Activated CD4-positive, alpha-beta memory T cell treated with anti-CD3 and anti-CD28 coated beads, Interleukin-2, amount 10 ng/mL, durations not matched to agents 7 days and 5 days (primary cell): ENCODE data around the gene TMEM61. TPM values are rescaled to one million over a fixed set of nuclear protein-coding genes. Genes with fewer than 3 reads are reported as not detected.

Source experiments
- CTCF ChIA-PET: fragments of 350-600 bp; sonication (Branson Sonifier 250); formaldehyde crosslinking; loops from one replicate; lab custom pipeline; 2021; ENCODE audit warnings: antibody characterized with exemption, inconsistent platforms; lab: Charles Lee
- POLR2A ChIA-PET: fragments of 350-600 bp; sonication (Branson Sonifier 250); formaldehyde crosslinking; loops from one replicate; lab custom pipeline; 2021; ENCODE audit warnings: antibody characterized with exemption; lab: Charles Lee
- DNase-seq: peaks from one replicate; pipeline ENCODE4 v3.0.0-alpha.2; 2020
- H3K27ac Mint-ChIP-seq: one replicate; pipeline ENCODE4 v1.8.0; 2021; ENCODE audit warnings: mild to moderate bottlenecking, mixed read lengths
- H3K27me3 Mint-ChIP-seq: one replicate; pipeline ENCODE4 v1.8.0; 2021; ENCODE audit warnings: mixed read lengths
- H3K36me3 Mint-ChIP-seq: one replicate; pipeline ENCODE4 v1.8.0; 2021; ENCODE audit warnings: low read depth, mixed read lengths
- H3K4me1 Mint-ChIP-seq: one replicate; pipeline ENCODE4 v1.8.0; 2021; ENCODE audit warnings: mixed read lengths
- H3K4me3 Mint-ChIP-seq: one replicate; pipeline ENCODE4 v1.8.0; 2021; ENCODE audit warnings: mild to moderate bottlenecking, mixed read lengths
- H3K9me3 Mint-ChIP-seq: one replicate; pipeline ENCODE4 v1.8.0; 2021; ENCODE audit warnings: mixed read lengths
- total RNA-seq, 2 experiments: library from RNA; stranded (reverse); gene quantifications; one replicate each; pipeline ENCODE4 v1.2.3, GENCODE V29; 2021

Gene TMEM61
- total RNA-seq, 2 experiments from 2014 or later: not detected

GRCh38 chr1:54978528-54979326 lies 1.7 kb upstream of the TMEM61 start:
- peaks cover 2% of the 10 kb centered on the region for H3K4me1 Mint-ChIP-seq
- H3K27me3 Mint-ChIP-seq: peaks cover 58% of the 10 kb centered on the region
- H3K36me3 Mint-ChIP-seq: no peaks in the 10 kb centered on the region
- H3K4me3 Mint-ChIP-seq: no peak overlapping the region
- DNase-seq: no peak
- no peaks in the 10 kb centered on the region for H3K9me3 Mint-ChIP-seq
- ChIA-PET CTCF (interaction anchor here (0.9 to 1.7 kb wide), 5 partner anchors 10 to 44 kb away, joined by 3 to 8 read pairs (median 6); no protein-coding TSS in a partner anchor), POLR2A (no interaction called here)
- H3K27ac Mint-ChIP-seq: no peak overlapping the region

DNA sequence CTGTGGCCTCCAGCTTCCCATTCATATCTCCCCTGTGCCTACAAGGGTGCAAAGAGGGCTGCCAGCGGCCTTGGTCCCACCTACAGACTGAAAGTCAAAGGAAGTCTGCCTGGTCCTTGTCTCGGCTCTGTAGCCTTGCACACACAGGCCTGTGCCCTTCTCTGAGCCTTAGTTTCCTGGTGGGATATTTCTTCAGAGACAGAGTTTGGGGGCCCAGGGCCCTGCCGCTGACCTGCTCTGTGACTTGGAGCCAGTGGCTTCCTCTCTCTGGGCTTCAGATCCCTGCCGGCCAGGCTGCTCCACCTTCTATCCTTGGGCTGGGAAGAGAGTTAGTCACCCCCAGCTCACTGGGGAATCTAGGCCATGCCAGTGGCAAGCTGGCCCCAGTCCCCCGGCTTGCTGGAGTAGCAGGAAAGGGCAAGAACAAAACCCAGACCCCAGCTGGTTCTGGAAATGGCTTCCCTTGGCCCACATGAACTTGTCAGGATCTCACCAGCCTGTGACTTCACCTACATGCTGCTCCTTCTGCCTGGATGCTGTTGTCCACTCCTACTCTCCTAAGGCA lies 1.0 kb upstream of the TMEM61 start:
- peaks cover 56% of the 10 kb centered on the region for H3K27me3 Mint-ChIP-seq
- H3K27ac Mint-ChIP-seq: no peak overlapping the region
- peak; percentile 4 for DNase-seq
- no peak overlapping the region for H3K4me3 Mint-ChIP-seq
- H3K36me3 Mint-ChIP-seq: no peaks in the 10 kb centered on the region
- CTCF ChIA-PET: interaction anchor here (1.5 to 1.7 kb wide), 4 partner anchors 17 to 43 kb away, joined by 3 to 8 read pairs (median 7); no protein-coding TSS in a partner anchor
- POLR2A ChIA-PET: no interaction called here
- H3K4me1 Mint-ChIP-seq: peaks cover 2% of the 10 kb centered on the region
- no peaks in the 10 kb centered on the region for H3K9me3 Mint-ChIP-seq

DNA sequence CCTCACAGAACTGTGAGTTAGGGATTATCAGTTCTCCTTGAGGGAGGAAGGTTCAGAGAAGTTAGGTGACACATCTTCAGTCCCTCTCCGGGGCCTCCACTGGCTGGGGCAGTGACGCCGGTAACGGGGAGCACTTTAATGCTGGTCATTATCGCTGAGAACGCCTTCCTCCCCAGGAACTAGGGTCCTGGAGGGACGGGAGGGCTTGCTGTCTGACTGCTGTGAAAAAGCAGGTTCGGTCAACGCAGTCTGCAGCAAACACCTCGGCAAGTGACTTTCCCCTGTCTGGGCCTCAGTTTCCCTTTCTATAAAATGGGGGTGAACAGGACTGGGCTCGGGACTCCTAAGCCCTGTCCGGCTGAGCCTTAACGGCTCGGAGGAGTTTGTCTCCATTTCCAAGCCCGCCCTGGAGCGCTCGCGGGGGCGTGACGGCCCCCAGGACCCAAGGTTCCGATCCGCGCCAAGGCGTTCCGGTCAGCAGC lies 341 bp upstream of the TMEM61 start:
- Mint-ChIP-seq H3K4me3 (no peak overlapping the region), H3K27ac (no peak overlapping the region), H3K27me3 (peaks cover 53% of the 10 kb centered on the region), H3K9me3 (no peaks in the 10 kb centered on the region), H3K36me3 (no peaks in the 10 kb centered on the region), H3K4me1 (peaks cover 2% of the 10 kb centered on the region)
- ChIA-PET CTCF (interaction anchor here (1.7 kb wide), 1 partner anchor 42 kb away, joined by 3 read pairs; no protein-coding TSS in a partner anchor), POLR2A (no interaction called here)
- no peak for DNase-seq

GRCh38 chr1:54981466-54981865 lies 1.0 kb downstream of the TMEM61 start:
- Mint-ChIP-seq H3K4me1 (peaks cover 2% of the 10 kb centered on the region), H3K4me3 (no peak overlapping the region), H3K36me3 (no peaks in the 10 kb centered on the region), H3K27me3 (peaks cover 44% of the 10 kb centered on the region), H3K9me3 (no peaks in the 10 kb centered on the region), H3K27ac (no peak overlapping the region)
- no peak for DNase-seq
- ChIA-PET CTCF (no interaction called here), POLR2A (no interaction called here)

DNA sequence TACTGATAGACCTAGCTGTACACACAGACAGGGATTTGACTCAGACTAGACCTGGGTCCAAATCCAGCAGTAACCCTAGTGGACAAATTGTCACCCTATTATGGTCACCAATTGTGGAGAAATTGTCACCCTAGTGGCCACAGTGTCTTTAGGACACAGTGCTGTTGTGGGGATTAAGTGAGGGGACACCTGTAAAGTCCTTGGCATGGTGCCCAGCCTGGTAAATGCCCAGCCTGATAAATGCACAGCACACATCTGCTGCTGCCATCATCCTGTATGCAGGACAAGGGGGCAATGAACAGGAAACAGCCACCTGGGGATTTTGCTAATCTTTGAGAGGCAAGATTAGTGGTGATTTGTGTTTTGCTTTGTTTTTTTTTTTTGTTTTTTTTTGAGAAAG lies 2.3 kb downstream of the TMEM61 start:
- Mint-ChIP-seq H3K4me3 (no peak overlapping the region), H3K27me3 (peaks cover 44% of the 10 kb centered on the region), H3K36me3 (no peaks in the 10 kb centered on the region), H3K9me3 (no peaks in the 10 kb centered on the region), H3K27ac (no peak overlapping the region), H3K4me1 (peaks cover 2% of the 10 kb centered on the region)
- CTCF ChIA-PET: interaction anchor here (2.7 kb wide), 1 partner anchor 38 kb away, joined by 7 read pairs; no protein-coding TSS in a partner anchor
- no peak for DNase-seq
- POLR2A ChIA-PET: no interaction called here

GRCh38 chr1:54984131-54984842 lies 3.9 kb downstream of the TMEM61 start:
- no peaks in the 10 kb centered on the region for H3K36me3 Mint-ChIP-seq
- no peak overlapping the region for H3K4me3 Mint-ChIP-seq
- peaks cover 33% of the 10 kb centered on the region for H3K27me3 Mint-ChIP-seq
- ChIA-PET POLR2A (no interaction called here), CTCF (interaction anchor here (2.4 to 2.7 kb wide), 2 partner anchors 35 to 39 kb away, joined by 7 to 11 read pairs; no protein-coding TSS in a partner anchor)
- no peak overlapping the region for H3K27ac Mint-ChIP-seq
- no peaks in the 10 kb centered on the region for H3K9me3 Mint-ChIP-seq
- H3K4me1 Mint-ChIP-seq: peaks cover 2% of the 10 kb centered on the region
- no peak for DNase-seq

- no peak overlapping the region for H3K4me3 Mint-ChIP-seq
Measured at GRCh38 chr1:54985556-54985955, 5.1 kb downstream of the TMEM61 start.

DNA sequence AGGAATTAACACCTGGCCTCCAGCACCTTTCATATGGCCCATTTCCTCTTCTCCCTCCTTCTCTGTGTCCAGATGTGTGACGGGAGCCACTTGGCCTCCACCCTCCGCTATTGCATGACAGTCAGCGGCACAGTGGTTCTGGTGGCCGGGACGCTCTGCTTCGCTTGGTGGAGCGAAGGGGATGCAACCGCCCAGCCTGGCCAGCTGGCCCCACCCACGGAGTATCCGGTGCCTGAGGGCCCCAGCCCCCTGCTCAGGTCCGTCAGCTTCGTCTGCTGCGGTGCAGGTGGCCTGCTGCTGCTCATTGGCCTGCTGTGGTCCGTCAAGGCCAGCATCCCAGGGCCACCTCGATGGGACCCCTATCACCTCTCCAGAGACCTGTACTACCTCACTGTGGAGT lies 5.6 kb downstream of the TMEM61 start:
- no peak for DNase-seq
- Mint-ChIP-seq H3K4me1 (peaks cover 1% of the 10 kb centered on the region), H3K27me3 (peaks cover 23% of the 10 kb centered on the region), H3K36me3 (no peaks in the 10 kb centered on the region), H3K27ac (no peak overlapping the region), H3K9me3 (no peaks in the 10 kb centered on the region), H3K4me3 (no peak overlapping the region)
- ChIA-PET POLR2A (no interaction called here), CTCF (interaction anchor here (1.1 to 2.5 kb wide), 4 partner anchors 10 to 41 kb away, joined by 3 to 9 read pairs (median 4); no protein-coding TSS in a partner anchor)

More at GRCh38 chr1:54985556-54985955, 5.1 kb downstream of the TMEM61 start:
- no peak for DNase-seq
- Mint-ChIP-seq H3K27ac (no peak overlapping the region), H3K4me1 (peaks cover 2% of the 10 kb centered on the region), H3K27me3 (peaks cover 25% of the 10 kb centered on the region), H3K9me3 (no peaks in the 10 kb centered on the region), H3K36me3 (no peaks in the 10 kb centered on the region)
- ChIA-PET CTCF (interaction anchor here (1.1 to 2.5 kb wide), 2 partner anchors 11 to 40 kb away, joined by 3 to 9 read pairs; no protein-coding TSS in a partner anchor), POLR2A (no interaction called here)

DNA sequence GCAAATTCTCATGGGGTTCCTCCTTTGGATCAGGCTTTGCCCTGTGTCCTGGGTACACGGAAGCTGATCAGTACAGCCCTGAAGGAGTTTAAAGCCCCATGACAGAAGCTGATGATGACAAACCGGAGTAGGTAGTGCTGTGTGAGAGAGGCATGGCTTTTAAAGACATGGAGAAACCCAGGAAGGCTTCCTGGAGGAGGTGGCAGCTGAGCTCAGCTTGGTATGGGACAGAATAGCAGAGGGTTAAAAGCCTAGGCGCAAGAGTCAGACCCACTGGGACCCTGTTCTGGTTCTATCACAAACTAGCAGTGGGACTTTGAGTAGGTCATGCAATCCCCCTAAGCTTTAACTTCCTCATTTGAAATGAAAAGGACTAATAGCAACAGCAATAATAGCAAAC lies 6.1 kb downstream of the TMEM61 start:
- Mint-ChIP-seq H3K27me3 (peaks cover 18% of the 10 kb centered on the region), H3K9me3 (no peaks in the 10 kb centered on the region), H3K4me3 (no peak overlapping the region), H3K27ac (no peak overlapping the region), H3K36me3 (no peaks in the 10 kb centered on the region), H3K4me1 (no peaks in the 10 kb centered on the region)
- POLR2A ChIA-PET: no interaction called here
- CTCF ChIA-PET: interaction anchor here (1.4 to 2.5 kb wide), 3 partner anchors 10 to 42 kb away, joined by 3 to 9 read pairs (median 5); no protein-coding TSS in a partner anchor
- no peak for DNase-seq

GRCh38 chr1:54987427-54987826 lies 7.0 kb downstream of the TMEM61 start:
- no peaks in the 10 kb centered on the region for H3K9me3 Mint-ChIP-seq
- ChIA-PET POLR2A (no interaction called here), CTCF (interaction anchor here (1.1 to 2.5 kb wide), 5 partner anchors 9 to 186 kb away, joined by 3 to 9 read pairs (median 4); no protein-coding TSS in a partner anchor)
- DNase-seq: no peak
- no peaks in the 10 kb centered on the region for H3K36me3 Mint-ChIP-seq
- peaks cover 3% of the 10 kb centered on the region for H3K4me1 Mint-ChIP-seq
- no peak overlapping the region for H3K4me3 Mint-ChIP-seq
- H3K27ac Mint-ChIP-seq: no peak overlapping the region
- peaks cover 11% of the 10 kb centered on the region for H3K27me3 Mint-ChIP-seq

GRCh38 chr1:54987919-54988705 lies 7.7 kb downstream of the TMEM61 start:
- no peak overlapping the region for H3K27ac Mint-ChIP-seq
- H3K4me1 Mint-ChIP-seq: peaks cover 4% of the 10 kb centered on the region

GRCh38 chr1:54988975-54989374 lies 8.5 kb downstream of the TMEM61 start:
- ChIA-PET POLR2A (no interaction called here), CTCF (interaction anchor here (0.7 to 2.9 kb wide), 4 partner anchors 11 to 44 kb away, joined by 3 to 12 read pairs (median 6); no protein-coding TSS in a partner anchor)
- H3K4me1 Mint-ChIP-seq: peaks cover 4% of the 10 kb centered on the region
- H3K36me3 Mint-ChIP-seq: no peaks in the 10 kb centered on the region
- DNase-seq: no peak
- no peaks in the 10 kb centered on the region for H3K9me3 Mint-ChIP-seq
- no peak overlapping the region for H3K4me3 Mint-ChIP-seq
- peaks cover 2% of the 10 kb centered on the region for H3K27me3 Mint-ChIP-seq
- H3K27ac Mint-ChIP-seq: no peak overlapping the region

More at GRCh38 chr1:54987919-54988705, 7.7 kb downstream of the TMEM61 start:
- POLR2A ChIA-PET: no interaction called here
- DNase-seq: no peak
- H3K4me3 Mint-ChIP-seq: no peak overlapping the region
- H3K27me3 Mint-ChIP-seq: peaks cover 8% of the 10 kb centered on the region
- no peaks in the 10 kb centered on the region for H3K36me3 Mint-ChIP-seq
- no peaks in the 10 kb centered on the region for H3K9me3 Mint-ChIP-seq
- CTCF ChIA-PET: interaction anchor here (0.7 to 2.9 kb wide), 5 partner anchors 8 to 186 kb away, joined by 3 to 12 read pairs (median 5); no protein-coding TSS in a partner anchor
